HEK293 (cell line): ENCODE results near the gene IL11RA.

Experiments used
- CTCF ChIP-seq: fragments of 450-650 bp; formaldehyde crosslinking; IDR thresholded peaks from 2 replicates; pipeline ENCODE4 v1.5.1; 2016; ENCODE audit warnings: missing biosample characterization, missing genetic modification characterization
- ZNF121 ChIP-seq: fragments of 450-650 bp; formaldehyde crosslinking; IDR thresholded peaks from 2 replicates; pipeline ENCODE4 v1.5.1; 2016; ENCODE audit warnings: missing biosample characterization, missing genetic modification characterization
- ZNF558 ChIP-seq: fragments of 450-650 bp; formaldehyde crosslinking; IDR thresholded peaks from 2 replicates; pipeline ENCODE4 v1.5.1; 2016; ENCODE audit warnings: missing biosample characterization, missing genetic modification characterization

GRCh38 chr9:34611811-34612787, 39.9 kb upstream of the IL11RA start, which contains the start of gene RPP25L:
- TF ChIP-seq ZNF558 (no peak), CTCF (tag by site-specific recombination) (no peak), ZNF121 (tag by site-specific recombination) (no peak)
